ENCODE measurements around the gene LRRN2.

LRRN2 gene

DNA sequence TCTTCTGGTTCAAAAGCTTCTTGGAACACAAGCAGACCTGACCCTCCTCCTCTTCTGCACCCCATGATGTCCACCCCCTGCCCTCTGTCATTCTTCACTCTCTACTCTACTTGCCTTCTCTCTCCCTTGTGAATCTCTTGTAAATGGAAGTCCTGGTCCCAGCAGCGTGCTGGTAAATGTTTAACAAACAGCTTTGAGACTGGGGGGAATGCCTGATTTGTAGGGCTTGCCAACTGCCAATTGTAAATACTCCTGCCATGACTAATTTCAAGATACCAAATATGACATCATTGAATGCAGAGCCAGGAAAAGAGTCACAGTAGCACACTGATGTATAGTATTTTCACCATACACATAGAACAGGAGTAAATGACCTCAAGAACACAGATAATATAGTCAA lies 40.9 kb upstream of the LRRN2 start:
- no peak overlapping the region for H3K4me3 ChIP-seq (ENCODE audit: low read depth, low read length)
- no peaks in the 10 kb centered on the region for H3K9me3 ChIP-seq (ENCODE audit: control insufficient read depth, insufficient read depth, low read length)
- no peaks in the 10 kb centered on the region for H3K27me3 ChIP-seq (ENCODE audit: control insufficient read depth, insufficient read depth, low read length)
- no peaks in the 10 kb centered on the region for H3K36me3 ChIP-seq (ENCODE audit: control insufficient read depth, insufficient read depth, low read length)
- H3K4me1 ChIP-seq (ENCODE audit: control insufficient read depth, insufficient read depth, low read length), result peaks cover 13% of the 10 kb centered on the region
- no peak overlapping the region for H3K9ac ChIP-seq (ENCODE audit: low read depth, low read length)

DNA sequence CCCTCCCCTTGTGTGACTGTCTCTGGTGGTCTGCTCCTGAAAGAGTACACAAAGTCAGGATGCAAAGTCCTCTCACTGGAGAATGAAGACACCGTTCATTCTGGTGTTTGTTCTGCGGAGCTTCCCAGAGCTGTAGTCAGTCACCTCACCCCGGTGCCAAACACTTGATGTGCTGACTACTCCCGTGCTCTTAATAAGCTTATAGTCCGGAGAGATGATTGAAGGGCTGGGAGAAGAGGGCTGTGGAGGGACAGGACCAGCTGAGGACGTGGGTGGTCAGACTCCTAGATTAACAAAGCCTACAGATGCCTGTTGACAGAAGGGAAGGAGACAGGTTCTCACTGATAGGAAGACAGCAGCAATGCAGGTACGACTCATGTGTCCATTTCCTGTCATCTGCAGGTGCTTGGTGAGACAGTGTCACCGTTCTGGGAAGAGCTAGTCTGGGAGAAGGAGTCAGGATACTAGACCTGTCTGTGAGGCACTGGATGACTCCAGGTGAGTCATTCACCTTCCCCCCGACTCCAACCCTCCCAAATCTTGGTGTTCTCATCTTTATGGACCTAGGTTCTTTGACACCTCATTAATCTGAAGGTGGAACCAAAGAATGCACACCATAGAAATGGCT lies 40.4 kb upstream of the LRRN2 start:
- Histone ChIP-seq H3K9me3 (ENCODE audit: control insufficient read depth, insufficient read depth, low read length) (no peaks in the 10 kb centered on the region), H3K9ac (ENCODE audit: low read depth, low read length) (no peak overlapping the region), H3K4me3 (ENCODE audit: low read depth, low read length) (no peak overlapping the region), H3K36me3 (ENCODE audit: control insufficient read depth, insufficient read depth, low read length) (no peaks in the 10 kb centered on the region), H3K27me3 (ENCODE audit: control insufficient read depth, insufficient read depth, low read length) (no peaks in the 10 kb centered on the region), H3K4me1 (ENCODE audit: control insufficient read depth, insufficient read depth, low read length) (peaks cover 7% of the 10 kb centered on the region)

DNA sequence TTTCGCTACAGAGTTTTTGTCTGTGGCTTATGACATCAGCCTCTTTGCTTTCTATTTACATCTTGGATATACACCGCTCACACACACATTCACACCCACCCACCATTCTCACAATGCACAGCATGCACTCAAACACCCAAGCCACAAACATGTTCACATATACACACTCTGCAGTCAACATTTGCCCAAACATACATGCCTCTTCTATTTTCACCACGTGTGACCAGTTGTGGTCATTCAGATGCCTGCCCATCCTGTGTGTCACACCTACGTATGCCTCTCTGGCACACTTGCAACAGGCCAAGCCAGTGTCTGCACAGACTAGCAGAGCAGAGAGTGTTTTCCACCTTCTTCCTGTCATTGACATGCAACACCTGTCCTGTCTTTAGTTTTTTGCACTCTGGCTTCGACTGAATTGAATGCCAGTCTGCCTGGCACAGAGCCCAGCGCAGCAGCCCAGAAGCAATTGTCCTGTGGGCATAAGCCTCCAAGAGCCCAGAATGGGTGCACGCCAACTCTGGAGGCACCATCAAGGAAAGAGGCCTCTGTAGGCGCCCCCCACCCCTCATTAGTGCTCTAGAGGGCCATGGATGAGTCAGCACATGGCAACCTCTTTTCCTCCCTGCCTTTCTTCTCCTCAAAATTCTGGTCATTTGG lies 37.7 kb upstream of the LRRN2 start:
- H3K27me3 ChIP-seq (ENCODE audit: control insufficient read depth, insufficient read depth, low read length), result peaks cover 10% of the 10 kb centered on the region

DNA sequence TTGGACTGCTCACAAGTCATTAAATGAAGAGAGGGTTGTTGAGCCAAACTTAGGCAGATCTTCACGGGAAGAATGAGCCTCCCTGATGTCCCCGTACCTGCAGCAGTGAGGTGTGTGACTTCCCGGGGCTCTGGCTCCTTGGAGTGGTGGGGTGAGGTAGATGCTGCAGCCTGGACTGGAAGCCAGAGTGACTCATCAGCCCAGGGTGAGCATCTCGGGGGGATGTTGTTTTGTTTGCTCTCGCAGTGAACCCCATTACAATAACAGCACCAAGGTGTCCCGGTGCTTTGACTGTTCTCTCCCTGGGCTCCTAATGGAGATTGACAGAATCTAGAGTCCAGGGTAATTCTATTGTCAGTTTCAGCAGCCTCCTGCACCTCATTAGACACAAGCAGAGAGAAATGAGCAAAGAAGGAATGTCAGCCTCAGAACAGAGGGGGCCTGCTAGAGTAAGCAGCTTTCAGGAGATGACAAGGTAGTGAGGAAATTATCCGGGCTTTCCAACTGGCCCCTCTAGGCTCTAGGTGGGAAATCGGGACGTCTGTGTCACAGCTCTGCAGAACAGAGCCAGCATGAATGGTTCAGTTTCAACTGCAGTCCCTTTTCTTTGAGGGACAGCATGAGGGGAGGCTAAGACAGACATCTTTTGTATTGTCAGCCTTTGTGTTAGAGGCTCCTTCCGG lies 36.0 kb upstream of the LRRN2 start:
- Histone ChIP-seq H3K9me3 (ENCODE audit: control insufficient read depth, insufficient read depth, low read length) (no peaks in the 10 kb centered on the region), H3K9ac (ENCODE audit: low read depth, low read length) (no peak overlapping the region), H3K4me3 (ENCODE audit: low read depth, low read length) (no peak overlapping the region), H3K36me3 (ENCODE audit: control insufficient read depth, insufficient read depth, low read length) (no peaks in the 10 kb centered on the region), H3K4me1 (ENCODE audit: control insufficient read depth, insufficient read depth, low read length) (no peaks in the 10 kb centered on the region), H3K27me3 (ENCODE audit: control insufficient read depth, insufficient read depth, low read length) (peaks cover 27% of the 10 kb centered on the region)

More for the DNA sequence above, 37.7 kb upstream of the LRRN2 start:
- no peaks in the 10 kb centered on the region for H3K36me3 ChIP-seq (ENCODE audit: control insufficient read depth, insufficient read depth, low read length)
- no peak overlapping the region for H3K4me3 ChIP-seq (ENCODE audit: low read depth, low read length)
- H3K4me1 ChIP-seq (ENCODE audit: control insufficient read depth, insufficient read depth, low read length), result no peaks in the 10 kb centered on the region
- no peak overlapping the region for H3K9ac ChIP-seq (ENCODE audit: low read depth, low read length)
- no peaks in the 10 kb centered on the region for H3K9me3 ChIP-seq (ENCODE audit: control insufficient read depth, insufficient read depth, low read length)

DNA sequence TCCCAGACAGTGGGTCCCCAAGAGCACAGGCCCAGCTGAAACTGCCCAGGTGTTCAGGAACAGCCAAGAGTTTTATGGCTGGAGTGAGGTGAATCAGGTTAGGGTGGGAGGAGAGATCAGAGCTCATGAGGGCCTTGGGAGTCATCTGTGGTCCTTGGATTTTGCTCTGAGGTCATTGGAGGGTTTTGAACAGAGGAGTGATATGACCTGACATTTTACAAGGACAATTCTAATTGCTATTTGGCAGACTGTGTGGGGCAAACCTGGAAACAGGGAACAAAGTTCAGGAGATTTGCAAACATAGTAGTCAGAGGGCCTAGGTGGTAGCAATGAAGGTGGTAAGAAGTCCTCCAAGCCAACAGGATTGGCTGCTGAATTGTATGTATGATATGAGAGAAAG lies 31.1 kb upstream of the LRRN2 start:
- Histone ChIP-seq H3K9me3 (ENCODE audit: control insufficient read depth, insufficient read depth, low read length) (no peaks in the 10 kb centered on the region), H3K4me1 (ENCODE audit: control insufficient read depth, insufficient read depth, low read length) (peaks cover 21% of the 10 kb centered on the region), H3K9ac (ENCODE audit: low read depth, low read length) (no peak overlapping the region), H3K36me3 (ENCODE audit: control insufficient read depth, insufficient read depth, low read length) (no peaks in the 10 kb centered on the region), H3K4me3 (ENCODE audit: low read depth, low read length) (no peak overlapping the region), H3K27me3 (ENCODE audit: control insufficient read depth, insufficient read depth, low read length) (peaks cover 61% of the 10 kb centered on the region)

DNA sequence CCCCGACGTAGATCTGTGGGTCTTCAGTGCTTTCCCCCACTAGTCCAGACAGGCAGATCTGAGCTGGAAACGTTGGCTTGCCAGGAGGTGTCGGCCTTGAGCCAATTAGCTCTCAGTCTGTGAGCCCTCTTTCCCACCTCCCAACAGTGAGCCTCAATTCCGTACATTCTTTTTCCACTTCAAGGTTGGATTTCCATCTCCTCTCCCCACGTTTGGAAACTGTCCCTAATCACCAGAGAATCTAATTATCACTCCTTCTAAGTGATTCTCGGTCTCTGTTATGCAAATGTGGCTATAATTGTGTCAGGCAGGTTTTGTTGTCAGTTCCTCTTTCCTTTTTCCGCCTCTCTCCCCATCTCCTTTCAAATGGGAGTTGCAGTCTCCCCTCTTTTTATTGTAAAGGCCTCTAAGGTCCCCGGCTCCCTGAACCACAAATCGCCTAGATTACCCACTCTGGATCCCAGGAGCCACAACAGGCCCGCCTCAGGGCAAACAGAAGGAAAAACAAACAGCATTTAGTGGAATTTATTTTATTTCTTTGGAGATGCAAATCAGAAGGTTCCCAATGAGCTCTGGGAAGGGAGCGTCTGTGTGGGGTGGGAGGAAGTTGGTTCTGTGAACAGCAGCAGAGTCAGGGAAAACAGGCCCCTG lies 29.4 kb upstream of the LRRN2 start:
- H3K9ac ChIP-seq (ENCODE audit: low read depth, low read length), result no peak overlapping the region
- H3K36me3 ChIP-seq (ENCODE audit: control insufficient read depth, insufficient read depth, low read length), result no peaks in the 10 kb centered on the region
- H3K9me3 ChIP-seq (ENCODE audit: control insufficient read depth, insufficient read depth, low read length), result no peaks in the 10 kb centered on the region
- H3K27me3 ChIP-seq (ENCODE audit: control insufficient read depth, insufficient read depth, low read length), result peaks cover 68% of the 10 kb centered on the region
- peak overlapping the region; percentile 3 for H3K4me3 ChIP-seq (ENCODE audit: low read depth, low read length)
- H3K4me1 ChIP-seq (ENCODE audit: control insufficient read depth, insufficient read depth, low read length), result peaks cover 33% of the 10 kb centered on the region

DNA sequence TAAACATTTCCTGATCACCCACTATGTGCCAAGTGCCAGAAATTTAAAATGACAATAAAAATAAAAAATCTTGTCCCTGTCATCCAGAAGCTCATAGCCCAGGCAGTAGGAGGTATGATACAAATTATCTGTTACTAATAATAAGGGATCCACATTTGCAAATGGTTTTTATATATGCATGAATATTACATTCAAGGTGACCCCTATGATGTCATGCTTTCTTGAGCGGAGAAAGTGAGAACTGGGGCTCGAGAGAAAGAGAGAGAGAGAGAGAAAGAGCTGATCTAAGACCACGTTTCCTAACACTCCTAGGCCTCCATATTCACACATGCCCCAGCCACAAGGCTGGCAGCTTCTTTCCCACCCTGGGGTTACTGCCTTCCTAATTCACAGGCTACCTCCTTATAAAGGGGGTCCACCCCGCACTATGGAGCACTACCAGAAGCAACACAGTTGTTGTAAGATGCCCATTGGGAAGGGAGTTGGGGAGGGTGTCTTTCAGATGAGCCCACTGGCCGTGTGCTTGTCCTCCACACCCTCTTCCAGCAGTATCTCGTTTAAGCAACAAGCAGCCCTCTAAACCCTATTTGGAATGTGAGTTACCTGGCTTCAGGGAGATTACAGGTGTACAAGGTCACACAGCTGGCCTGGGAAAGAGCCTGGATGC lies 28.8 kb upstream of the LRRN2 start:
- Histone ChIP-seq H3K36me3 (ENCODE audit: control insufficient read depth, insufficient read depth, low read length) (no peaks in the 10 kb centered on the region), H3K4me1 (ENCODE audit: control insufficient read depth, insufficient read depth, low read length) (peaks cover 39% of the 10 kb centered on the region), H3K9ac (ENCODE audit: low read depth, low read length) (no peak overlapping the region), H3K4me3 (ENCODE audit: low read depth, low read length) (peak overlapping the region; percentile 3), H3K9me3 (ENCODE audit: control insufficient read depth, insufficient read depth, low read length) (no peaks in the 10 kb centered on the region), H3K27me3 (ENCODE audit: control insufficient read depth, insufficient read depth, low read length) (peaks cover 74% of the 10 kb centered on the region)

DNA sequence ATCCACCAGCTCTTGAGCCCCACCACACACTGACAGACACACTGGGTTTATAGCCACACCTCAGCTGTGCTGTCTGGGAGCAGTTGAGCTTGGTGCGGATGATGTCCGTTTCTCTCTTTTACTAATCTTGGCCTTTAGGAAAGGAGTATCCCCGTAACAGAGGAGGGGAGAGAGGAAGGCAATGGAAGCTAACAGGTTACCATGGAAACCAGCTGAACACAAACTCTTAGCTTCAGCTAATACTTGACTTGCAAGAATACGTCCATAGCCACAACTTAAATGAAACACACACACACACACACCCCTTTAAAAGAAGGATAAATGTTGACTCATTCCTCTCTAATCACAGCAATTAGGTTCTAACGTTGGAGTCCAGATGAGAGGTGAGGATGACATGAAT lies 28.0 kb upstream of the LRRN2 start:
- Histone ChIP-seq H3K9ac (ENCODE audit: low read depth, low read length) (no peak overlapping the region), H3K4me1 (ENCODE audit: control insufficient read depth, insufficient read depth, low read length) (peaks cover 47% of the 10 kb centered on the region), H3K36me3 (ENCODE audit: control insufficient read depth, insufficient read depth, low read length) (no peaks in the 10 kb centered on the region), H3K9me3 (ENCODE audit: control insufficient read depth, insufficient read depth, low read length) (no peaks in the 10 kb centered on the region), H3K27me3 (ENCODE audit: control insufficient read depth, insufficient read depth, low read length) (peaks cover 75% of the 10 kb centered on the region), H3K4me3 (ENCODE audit: low read depth, low read length) (no peak overlapping the region)

DNA sequence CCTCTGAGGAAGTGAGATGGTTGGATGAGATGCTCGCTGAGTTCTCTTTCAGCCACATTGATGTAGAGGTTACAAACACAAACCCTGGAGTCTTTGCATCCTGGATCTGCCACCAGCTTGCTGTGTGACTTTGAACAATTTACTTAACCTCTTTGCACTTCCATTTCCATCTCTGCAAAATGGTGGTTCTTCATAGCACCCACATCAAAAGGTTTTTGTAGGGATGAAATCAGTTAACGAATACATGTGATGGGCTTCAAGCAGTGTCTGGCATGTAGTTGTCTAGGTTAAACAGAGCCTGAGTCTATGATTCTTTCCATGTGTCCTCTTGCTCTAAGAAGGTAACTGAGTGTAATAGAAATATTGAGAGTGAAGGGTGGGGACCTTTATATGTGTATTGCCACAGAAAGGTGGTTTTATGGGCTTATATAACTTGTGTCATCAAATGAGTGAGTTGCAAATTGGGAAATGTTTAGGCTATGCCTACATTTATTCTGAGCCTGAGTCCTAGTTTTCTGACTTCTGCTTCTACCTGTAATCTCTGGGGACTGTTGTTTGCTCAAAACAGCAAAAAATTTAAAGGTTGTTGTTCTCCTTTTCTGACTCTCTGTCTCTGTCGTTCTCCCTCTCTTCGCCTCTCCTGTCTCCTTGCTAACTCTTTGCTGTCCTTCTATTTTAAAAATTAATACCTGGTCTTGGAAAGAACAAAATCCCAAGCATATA lies 27.3 kb upstream of the LRRN2 start:
- H3K9ac ChIP-seq (ENCODE audit: low read depth, low read length), result no peak overlapping the region
- H3K36me3 ChIP-seq (ENCODE audit: control insufficient read depth, insufficient read depth, low read length), result no peaks in the 10 kb centered on the region
- H3K4me3 ChIP-seq (ENCODE audit: low read depth, low read length), result peak overlapping the region; percentile 23
- peaks cover 74% of the 10 kb centered on the region for H3K27me3 ChIP-seq (ENCODE audit: control insufficient read depth, insufficient read depth, low read length)
- H3K4me1 ChIP-seq (ENCODE audit: control insufficient read depth, insufficient read depth, low read length), result peaks cover 47% of the 10 kb centered on the region
- H3K9me3 ChIP-seq (ENCODE audit: control insufficient read depth, insufficient read depth, low read length), result no peaks in the 10 kb centered on the region

DNA sequence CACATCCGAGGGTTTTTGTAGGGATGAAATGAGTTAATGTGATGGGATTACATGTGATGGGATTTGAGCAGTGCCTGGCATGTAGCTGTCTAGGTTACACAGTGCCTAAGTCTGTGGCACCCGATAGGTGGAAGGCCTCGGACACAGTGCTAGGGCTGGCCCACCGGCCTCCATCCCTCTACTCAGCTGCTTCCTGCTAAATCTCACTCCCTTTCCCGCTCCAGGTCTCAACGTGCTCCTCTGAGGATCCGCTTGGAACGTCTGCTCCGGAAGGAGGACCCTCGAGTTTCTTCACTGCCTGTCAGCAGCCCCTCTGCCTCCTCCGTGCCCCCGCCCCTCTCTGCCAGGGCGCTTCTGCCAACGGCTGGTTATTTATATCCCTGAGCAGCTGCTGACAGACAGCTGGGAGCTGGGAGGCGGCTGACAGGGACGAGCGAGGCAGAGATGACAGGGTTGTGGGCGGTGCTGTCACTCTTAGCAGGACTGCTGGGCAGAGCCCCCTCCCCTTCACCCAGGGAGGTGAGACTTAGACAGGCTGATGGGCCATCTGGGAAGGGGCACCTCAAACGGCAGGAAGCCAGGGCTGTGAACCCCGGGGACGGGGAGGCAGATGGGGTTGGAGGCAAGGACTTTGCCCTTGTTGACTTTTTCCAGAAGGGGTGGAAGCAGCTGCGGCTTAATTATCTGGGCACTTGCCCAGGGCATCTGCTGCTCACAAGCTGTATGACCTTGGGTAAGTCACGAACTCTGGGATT lies 26.6 kb upstream of the LRRN2 start:
- no peaks in the 10 kb centered on the region for H3K9me3 ChIP-seq (ENCODE audit: control insufficient read depth, insufficient read depth, low read length)
- no peaks in the 10 kb centered on the region for H3K36me3 ChIP-seq (ENCODE audit: control insufficient read depth, insufficient read depth, low read length)
- peak overlapping the region; percentile 23 for H3K4me3 ChIP-seq (ENCODE audit: low read depth, low read length)
- H3K27me3 ChIP-seq (ENCODE audit: control insufficient read depth, insufficient read depth, low read length), result peaks cover 74% of the 10 kb centered on the region
- peaks cover 53% of the 10 kb centered on the region for H3K4me1 ChIP-seq (ENCODE audit: control insufficient read depth, insufficient read depth, low read length)
- no peak overlapping the region for H3K9ac ChIP-seq (ENCODE audit: low read depth, low read length)

Measured in iPS-15b (cell line).